HTR-8/SVneo (cell line): ENCODE measurements around the gene TP53TG3.
"Not testable (repeated sequence)": the region's sequence is repeated elsewhere in the genome, so short reads cannot be mapped to it uniquely, and the experiment has no call there.

Experiments used
- DNase-seq: peaks from one replicate; pipeline ENCODE4 v3.0.0; 2011; ENCODE audit warnings: low spot score, mixed read lengths; ENCODE audit not compliant: insufficient read length
- FAIRE-seq: peaks from 2 replicates; lab custom pipeline; 2011; peaks lifted over from hg19 to GRCh38; lab: Jason Lieb, UNC

Gene TP53TG3

GRCh38 chr16:32676065-32676464, at the start of gene TP53TG3:
Gene TP53TG3, minus strand, starts transcription at chr16:32676165. Its CDS starts 68 bp downstream, at chr16:32676097.
- FAIRE-seq, DNase-seq: not testable (repeated sequence)

- not testable (repeated sequence) for DNase-seq, FAIRE-seq
Observed at GRCh38 chr16:32650876-32651275, 25.1 kb downstream of the TP53TG3 start.

GRCh38 chr16:32647562-32647961, 28.4 kb downstream of the TP53TG3 start:
- DNase-seq, FAIRE-seq: not testable (repeated sequence)

- DNase-seq, FAIRE-seq: not testable (repeated sequence)
Observed at GRCh38 chr16:32646780-32647179, 29.2 kb downstream of the TP53TG3 start.

GRCh38 chr16:32646177-32646576, 29.8 kb downstream of the TP53TG3 start:
- DNase-seq, FAIRE-seq: not testable (repeated sequence)

- not testable (repeated sequence) for FAIRE-seq, DNase-seq
Observed at GRCh38 chr16:32645278-32645908, 30.6 kb downstream of the TP53TG3 start.

- DNase-seq, FAIRE-seq: not testable (repeated sequence)
Observed at GRCh38 chr16:32644715-32645114, 31.2 kb downstream of the TP53TG3 start.

GRCh38 chr16:32637614-32638013, 38.4 kb downstream of the TP53TG3 start:
- DNase-seq, FAIRE-seq: not testable (repeated sequence)

GRCh38 chr16:32632096-32632495, 43.9 kb downstream of the TP53TG3 start:
- not testable (repeated sequence) for FAIRE-seq, DNase-seq
